Fibroblast of skin of left quadriceps (primary cell): ENCODE data around the gene SCUBE1.

Source experiments
- DNase-seq, 2 experiments: peaks; one replicate each; pipeline ENCODE4 v3.0.0-alpha.2; 2013; ENCODE audit warnings: low read depth in 2 of 2

The SCUBE1 gene

DNA sequence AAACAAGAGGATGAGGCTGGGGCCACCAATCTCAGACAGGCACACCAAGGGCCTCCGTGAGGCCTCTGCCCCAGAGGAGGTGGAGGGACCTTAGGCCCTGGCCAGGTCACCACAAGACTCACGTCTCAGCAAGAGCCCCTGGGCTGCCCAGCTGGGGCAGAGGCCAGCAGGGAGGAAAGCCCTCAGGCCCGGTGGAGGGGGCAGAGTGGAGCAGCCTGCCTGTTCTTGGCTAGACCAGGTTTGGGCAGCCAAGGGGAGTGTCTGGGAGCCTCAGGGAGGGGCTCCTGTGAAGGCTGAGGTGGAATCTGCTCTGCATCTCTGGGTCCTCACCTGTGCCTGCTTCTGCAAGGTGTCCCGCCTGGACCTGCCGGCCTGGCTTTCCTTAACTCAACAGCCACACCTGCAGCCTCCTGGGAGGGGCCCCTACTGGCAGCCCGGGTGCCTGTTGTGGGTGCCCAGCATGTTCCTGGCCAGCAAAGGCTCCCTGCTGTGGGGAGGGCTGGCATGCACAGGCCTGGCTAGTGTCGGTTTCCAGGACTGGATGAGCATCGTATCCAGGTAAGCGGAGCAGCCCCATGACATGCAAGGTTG is 168.1 kb downstream of the SCUBE1 start:
- DNase-seq, result no peak

DNA sequence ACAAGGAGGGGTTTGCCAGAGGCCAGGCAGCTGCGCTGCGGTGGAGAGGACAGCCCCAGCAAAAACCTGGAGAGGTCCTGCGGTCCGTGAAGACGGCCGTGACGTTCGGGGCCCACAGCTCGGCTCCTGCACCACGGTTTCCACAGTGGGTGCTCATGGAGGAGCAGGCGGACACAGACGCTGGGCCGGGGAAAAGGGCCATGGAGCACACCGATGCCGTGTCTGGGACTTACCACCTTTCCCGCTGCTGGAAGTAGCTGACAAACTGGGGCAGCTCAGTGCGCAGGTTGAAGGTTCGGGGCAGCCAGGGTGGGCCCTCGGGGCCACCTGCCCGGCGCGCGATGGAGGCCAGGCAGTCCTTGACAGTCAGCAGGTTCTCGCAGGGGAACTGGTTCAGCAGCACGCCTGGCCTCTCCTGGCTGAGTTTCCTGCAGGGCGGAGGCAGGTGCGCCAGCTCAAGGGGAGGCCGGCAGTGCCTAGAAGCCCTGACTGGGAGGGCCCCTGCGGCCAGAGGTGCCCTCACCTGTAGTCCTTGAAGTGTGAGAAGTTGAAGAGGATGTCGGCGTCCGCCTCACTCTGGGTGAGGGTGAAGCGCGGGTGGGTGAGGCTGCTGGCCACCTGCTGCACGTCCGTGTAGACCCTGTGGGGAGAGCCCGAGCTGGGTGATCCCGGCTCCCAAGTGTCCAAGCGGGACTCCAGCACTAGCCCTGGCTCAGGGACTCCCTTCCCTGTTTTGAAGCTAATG is 169.0 kb downstream of the SCUBE1 start:
- DNase-seq, result no peak

DNA sequence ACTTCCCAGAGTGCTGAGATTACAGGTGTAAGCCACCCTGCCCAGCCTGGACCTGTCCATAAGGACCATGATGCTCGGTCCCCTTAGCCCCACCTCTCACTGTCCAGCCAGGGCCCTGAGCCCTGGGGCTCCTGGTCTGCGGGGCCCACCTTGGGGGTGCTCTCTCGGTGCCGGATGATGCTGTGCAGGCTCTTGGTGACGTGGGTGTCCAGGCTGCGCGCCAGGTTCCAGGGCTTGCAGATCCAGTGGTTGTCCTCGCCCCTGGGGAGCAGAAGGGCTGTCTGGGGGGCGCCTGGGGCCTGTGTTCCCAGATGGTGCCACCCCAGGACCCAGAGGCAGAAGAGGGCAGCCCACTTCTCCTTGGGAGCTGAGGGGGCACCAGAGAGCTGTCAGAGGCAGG is 169.6 kb downstream of the SCUBE1 start:
- DNase-seq, result no peak

DNA sequence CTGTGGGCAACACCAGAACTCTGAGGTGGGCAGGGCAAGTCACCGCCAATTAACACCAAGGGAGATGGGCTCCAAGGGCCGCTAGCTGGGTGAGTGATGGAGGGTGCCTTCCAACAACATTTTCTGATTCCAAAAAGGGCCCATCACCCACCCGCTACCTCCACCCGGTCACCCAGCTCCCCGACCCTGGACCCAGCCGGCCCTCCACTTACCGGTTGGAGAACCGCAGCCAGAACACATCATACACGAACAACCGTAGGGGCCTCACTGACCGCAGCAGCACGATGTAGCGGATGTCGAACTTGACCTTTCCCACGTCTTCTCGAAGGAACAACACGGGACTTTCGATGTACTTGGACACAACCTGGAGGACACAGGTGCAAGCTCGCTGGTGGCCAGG is 171.0 kb downstream of the SCUBE1 start:
- no peak for DNase-seq

DNA sequence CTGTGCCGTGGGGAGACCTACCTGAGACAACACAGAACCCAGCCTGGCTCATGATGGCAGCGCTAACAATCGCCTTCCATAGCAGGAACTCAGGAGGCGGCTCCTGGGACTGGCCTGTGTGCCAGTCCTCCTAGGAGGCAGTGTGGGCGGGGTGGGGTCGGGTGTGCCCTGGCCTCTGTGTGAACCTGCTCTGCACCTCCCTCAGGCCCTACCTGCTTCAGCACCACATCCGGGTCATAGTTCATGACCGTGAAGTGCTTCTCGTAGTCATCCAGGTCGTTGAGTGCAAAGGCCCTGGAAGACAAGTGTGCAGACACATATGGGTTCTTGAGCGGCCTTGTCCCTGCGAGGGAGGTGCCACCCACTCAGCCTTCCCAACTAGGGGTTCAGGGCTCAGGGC is 171.6 kb downstream of the SCUBE1 start:
- no peak for DNase-seq

DNA sequence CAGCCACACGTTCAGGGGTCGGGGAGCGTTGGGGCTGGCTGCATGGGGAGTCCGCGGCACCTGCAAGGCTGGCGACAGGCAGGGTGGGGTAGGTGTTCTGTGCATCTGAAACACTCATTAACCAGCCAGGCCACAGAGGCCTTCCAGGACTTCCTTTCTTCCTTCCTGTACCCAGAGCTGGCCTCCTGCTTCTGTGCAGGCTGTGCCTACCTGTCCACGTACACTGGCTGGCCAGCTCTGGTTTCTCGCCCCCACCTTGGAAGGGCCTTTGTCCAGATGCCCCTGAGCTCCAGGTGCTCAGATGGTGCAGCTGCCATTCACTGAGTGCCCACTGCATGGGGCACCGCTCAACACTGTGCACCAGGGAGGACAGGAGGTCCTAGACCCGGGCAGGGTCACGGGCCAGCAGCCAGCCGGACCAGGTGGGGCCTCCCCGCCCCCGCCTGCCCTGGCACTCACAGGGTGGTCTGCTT is 172.1 kb downstream of the SCUBE1 start:
- no peak for DNase-seq

DNA sequence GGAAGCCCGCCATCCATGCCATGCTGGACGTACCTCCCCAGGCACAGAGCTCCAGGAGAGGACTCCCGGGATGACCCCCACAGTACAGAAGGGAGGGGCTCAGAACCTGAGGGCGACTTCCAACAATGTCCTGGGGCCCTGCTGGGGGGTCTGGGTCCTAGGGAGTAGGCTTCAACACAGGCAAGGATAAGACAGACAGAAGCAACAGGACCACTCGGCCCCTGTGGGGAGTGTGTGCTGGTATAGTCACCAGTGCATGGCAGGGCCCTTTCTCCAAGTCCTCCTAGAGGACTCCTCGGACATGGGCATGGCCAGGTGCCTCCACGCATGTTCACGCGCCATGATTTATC is 173.1 kb downstream of the SCUBE1 start:
- no peak for DNase-seq

DNA sequence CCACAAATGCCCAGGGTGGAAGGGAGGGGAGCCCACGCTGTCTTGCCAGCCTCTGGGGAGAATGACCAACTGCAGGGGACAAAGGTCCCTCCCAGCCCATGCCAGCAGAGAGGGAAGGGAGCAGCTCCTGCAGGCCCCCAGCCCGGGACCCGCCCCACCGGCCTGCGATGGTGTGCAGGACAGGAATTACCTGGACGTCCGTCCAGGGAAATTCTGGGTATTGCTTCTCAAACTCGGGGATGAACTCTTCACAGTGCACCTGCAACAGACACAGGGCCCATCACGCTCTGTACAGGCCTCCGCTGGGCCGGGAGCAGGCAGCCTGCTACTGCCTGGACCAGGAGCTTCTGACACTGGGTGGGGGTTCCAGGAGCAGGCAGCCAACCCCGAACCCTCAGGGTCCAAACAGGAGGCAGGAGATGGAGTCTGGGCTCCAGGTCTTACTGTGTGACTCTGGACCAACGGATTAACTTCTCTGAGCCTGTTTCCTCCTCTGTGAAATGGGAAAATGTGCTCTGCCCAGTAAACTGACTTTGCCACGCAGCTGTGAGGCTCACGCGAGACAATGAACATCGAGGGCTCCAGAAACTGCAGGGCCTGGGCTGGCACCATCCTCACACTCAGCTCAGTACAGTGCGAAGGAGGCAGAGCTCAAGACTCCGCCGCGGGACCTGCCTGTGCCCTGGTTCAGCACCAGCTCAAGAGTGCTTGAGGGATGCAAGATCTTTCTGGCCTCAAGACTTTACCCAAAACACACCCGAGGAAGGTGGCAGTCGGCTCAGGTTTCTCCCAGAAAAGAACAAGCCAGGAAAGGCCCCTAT is 173.7 kb downstream of the SCUBE1 start:
- DNase-seq, result no peak

DNA sequence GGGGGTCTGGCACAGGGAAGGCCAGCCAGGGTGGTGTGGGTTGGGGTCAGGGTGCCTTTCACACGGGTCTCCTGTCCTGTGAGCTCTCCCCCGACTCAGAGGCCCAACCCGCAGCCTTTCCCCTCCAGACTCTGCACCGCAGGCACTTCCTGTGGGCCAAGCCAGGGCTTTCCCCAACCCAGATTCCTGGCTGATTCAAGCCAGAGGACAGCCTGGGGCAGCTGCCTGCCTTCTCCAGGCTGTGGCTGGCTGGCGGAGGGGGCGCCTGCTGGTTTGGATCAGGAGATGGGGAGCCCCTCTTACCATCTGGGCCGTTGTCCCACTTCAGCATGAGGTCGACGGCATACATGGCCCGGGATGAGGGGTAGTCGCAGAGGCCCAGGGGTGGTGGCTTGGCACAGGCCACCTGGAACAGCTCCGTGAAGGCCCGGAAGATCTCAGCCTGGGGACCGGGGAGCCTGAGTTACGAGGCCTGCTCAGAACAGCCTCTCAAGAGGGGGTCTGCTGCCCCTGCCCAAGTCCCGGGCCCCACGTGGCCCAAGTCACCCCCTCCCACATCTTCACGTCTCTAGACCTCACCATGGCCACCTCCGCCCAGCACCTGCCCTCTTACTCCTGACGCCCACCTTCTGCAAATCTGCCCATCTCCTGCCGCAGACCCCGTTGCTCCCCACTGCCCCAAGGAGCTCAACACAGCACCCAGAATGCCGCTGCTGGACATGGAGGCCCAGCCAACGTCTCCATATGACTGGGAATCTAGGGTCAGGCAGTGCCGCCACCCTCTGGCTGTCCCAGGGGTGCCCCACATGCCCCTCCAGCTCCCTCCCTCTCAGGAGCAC is 174.5 kb downstream of the SCUBE1 start:
- no peak for DNase-seq

DNA sequence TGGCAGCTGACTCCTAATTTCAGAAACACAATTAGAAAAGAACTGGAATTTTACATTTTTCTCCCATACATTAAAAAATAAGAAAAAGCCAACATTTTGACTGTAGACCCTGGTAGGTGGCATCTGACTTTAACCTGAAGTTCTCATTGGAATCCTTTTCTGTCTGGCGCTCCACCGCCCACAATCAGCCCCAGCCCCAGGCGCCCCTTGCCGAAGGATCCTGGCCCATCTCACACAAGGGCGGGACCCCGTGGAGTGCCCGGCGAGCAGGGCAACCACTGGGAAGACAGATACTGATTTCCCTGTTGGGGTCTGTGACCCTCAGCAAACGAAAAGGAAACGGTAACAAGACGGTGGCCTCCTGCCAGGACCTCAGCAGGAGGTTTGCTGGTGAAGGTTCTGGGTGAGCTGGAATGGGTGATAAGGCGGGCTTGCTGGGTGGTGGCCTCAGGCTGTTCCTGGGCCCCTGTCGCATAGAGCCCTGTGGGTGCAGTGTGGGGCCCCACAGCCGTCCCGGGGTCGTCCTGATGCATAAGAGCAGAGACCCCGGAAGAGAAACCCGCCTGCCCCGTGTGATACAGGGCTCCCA is 176.1 kb downstream of the SCUBE1 start:
- DNase-seq, result no peak

DNA sequence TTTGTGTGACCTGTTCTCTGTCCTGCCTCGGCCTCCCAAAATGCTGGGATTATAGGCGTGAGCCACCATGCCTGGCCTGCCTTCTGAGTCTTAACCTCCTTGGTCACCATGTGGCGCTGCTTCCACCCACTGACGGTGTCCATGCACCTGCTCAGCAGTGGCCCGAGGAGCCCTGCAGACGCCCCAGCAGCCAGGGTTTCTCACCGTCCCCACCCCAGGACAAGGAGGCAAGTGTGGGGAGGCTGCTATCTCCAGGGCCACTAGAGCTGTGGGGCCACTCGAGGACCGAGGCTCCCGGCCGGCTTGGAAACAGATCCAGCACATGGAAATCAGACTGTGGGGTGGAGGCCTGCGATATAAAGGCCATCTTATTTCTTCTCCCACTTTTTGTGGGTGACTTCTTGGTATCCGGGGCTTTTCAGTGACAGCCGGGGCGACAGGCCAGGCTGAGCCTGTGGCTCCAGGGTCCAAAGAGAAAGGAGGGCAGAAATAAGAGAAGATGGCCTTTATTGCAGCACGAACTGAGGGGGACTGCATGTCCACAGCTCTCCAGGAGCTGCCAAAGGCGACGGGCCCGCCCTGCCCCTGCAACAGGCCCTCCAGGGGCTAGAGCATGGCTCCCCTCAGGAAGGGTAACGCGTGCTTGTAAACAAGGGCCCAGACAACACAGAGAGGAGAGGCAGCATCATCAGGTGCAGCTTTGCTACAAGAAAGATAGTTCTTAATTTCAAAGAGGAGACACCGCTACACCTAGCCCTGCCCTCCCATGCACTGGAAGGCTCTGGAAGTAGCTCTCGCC is 176.8 kb downstream of the SCUBE1 start:
- DNase-seq, result no peak

DNA sequence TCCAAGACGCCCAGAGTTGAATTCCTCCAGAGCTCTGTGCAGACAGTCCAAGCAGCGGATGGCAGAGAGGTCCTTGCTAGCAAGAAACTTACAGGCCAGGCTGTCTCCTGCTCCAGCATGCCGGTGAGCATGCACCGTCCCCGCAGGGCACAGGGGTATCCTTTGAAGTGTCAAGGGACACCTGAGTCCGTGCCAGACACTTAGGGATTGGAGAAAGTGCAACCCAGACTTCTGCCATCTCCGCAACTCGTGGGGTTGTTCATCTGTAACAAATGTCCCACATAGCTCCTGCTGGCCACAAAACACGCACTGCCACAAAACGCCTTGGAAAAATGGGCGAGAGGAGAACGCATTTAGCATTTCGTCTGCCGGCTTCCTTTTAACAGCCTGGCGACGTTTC is 178.5 kb downstream of the SCUBE1 start:
- no peak for DNase-seq

DNA sequence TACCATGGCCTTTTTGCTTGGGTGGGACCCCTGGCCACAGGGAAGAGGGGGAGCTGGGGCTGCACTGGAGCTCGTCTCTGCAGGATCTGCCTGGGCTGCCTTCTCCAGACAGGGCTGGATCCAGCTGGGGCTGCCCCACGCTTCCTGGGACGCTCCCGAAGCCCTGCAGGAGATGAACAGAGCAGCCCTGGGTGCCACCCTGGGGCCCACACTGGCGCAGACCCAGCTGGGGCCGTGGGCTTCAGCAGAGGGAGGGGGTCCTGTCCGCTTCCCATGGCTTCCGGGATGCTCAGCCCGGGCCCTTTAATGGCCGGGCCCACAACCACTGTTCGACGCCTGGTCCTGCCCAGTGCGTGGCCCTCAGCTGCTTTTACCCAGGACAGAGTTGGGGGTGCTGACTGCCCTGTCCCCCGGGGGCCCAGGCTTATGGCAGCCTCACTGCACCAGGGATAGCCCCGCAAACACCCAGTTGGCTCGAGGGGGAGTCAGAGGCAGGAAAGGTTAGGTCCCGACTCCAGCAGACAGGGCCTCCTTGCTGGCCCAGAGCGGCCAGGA is 179.9 kb downstream of the SCUBE1 start:
- no peak for DNase-seq

DNA sequence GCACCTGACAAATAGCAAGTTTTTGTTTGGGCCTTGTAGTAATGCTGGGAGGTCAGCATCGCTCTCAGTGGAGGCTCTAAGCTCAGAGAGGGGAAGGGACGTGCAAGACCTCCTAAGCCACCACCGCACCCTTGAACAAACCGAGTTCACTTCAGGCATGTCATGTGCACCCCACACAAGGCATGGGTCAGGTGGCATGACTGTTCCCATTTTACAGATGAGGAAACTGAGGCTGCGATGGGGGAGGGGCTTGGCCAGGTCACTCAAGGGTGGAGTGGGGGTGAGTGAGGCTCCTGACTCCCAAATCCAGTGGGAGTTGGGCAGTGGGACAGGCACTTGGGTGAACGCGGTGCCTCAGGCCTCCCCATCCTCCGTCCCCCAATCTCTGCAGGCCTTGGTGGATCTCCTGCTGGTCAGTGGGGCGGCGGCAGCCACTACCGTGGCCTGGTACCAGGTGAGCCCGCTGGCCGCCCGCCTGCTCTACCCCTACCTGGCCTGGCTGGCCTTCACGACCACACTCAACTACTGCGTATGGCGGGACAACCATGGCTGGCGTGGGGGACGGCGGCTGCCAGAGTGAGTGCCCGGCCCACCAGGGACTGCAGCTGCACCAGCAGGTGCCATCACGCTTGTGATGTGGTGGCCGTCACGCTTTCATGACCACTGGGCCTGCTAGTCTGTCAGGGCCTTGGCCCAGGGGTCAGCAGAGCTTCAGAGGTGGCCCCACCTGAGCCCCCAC is 180.6 kb downstream of the SCUBE1 start:
- no peak for DNase-seq

DNA sequence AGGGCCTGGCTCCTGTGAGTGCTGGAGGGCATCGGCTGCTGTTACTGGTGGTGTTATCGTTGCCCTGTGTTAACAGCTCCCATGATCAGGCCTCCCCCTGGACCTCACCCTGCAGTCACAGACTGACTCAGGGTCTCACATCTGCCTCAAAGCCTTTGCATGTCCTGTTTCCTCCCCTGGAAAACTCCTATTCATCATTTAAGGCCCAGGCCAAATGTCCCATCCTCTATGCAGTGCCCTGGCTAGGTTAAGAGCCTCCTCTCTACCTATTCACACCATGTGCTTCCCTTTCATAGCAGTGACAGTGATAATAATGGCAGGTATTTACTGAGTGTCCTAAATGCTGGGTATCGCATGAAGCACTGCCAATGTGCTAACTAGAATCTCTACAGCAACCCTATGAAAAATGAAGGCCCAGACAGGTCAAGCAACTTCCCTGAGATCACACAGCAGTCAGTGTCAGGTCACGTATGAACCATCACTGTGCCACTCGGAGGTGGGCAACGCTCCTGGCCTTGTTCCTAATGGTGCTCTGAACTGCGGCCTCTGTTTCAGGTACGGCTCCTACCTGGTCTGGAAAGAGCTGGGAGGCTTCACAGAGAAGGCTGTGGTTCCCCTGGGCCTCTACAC is 182.6 kb downstream of the SCUBE1 start:
- no peak for DNase-seq

DNA sequence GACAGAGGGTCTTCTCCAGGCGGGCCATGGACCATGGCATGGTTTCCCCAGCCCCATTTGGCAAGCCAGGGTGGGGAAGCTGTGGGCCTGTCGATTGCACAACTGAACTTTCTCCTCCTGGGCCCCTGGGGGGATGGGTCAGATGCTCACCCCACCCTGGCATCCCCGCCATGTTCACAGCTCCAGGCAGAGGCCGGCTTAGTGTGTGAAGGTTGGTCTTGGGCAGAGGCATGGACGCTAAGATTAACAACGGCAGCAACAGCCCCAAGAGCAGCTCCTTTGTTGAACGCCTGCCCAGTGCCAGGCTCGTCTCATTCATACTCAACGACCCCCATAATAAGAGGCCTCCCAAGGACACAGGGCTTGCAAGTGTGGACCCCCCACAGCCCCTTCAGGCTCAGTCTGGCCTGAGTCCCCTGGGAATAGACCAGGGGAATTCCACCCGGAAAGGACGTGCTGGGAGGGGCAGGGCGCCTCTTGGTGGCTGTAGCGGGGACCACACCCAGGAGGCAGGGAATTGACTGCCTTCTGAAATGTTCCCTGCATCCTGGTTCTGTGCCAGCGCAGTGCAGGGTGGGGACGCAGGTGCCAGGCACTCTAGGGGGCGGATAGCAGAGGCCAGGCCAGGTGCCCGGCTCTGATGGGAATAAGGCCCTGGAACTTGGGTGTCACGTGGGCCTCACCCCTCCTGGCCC is 183.5 kb downstream of the SCUBE1 start:
- DNase-seq, result no peak

DNA sequence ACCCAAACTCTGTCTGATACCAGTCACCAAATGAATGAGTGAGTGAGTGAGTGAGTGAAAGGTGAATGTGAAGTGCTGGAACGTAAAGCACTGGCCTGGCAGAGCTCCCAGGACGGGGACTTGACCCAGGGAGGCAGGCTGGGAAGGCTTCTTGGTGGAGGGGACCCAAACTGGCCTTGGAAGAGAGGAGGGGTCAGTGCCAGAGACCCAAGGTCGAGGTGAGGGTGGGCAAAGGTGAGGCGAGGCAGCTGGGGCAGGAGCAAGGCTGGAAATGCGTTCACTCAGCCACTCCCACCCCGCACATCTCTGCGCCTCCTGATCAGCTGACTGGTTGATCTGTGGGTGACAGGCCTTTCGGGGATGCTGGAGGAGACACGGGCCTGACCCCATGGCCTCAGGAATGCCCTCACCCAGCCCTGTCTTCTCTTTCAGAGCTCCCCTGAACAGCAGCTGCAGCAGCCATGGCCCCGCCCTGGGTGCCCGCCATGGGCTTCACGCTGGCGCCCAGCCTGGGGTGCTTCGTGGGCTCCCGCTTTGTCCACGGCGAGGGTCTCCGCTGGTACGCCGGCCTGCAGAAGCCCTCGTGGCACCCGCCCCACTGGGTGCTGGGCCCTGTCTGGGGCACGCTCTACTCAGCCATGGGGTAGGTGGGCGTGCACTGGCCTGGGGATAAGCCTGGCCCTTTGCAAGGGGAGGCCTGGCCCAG is 184.2 kb downstream of the SCUBE1 start:
- no peak for DNase-seq
